HepG2 (cell line): ENCODE data around the gene MTTP. TPM values are rescaled to one million over a fixed set of nuclear protein-coding genes. Genes with fewer than 3 reads are reported as not detected.

Experiments used
- ATAC-seq: fragments of 200-7000 bp; cut with Tn5 transposase; 3 replicates; pipeline ENCODE4 v1.9.1; 2020; ENCODE audit warnings: mild to moderate bottlenecking, moderate library complexity
- BruUV-seq: library from RNA; stranded (reverse); fragments of 400-500 nt; replicated peaks from 2 replicates; lab custom pipeline; 2021; lab: Mats Ljungman, UMichigan
- CTCF ChIA-PET: fragments of 300-600 bp; formaldehyde crosslinking; extraction: SDS; loops from one replicate; lab custom pipeline; 2021; ENCODE audit warnings: low total read pairs, inconsistent platforms, low intra/inter-chr PET ratio; lab: Yijun Ruan, JAX
- POLR2A ChIA-PET: fragments of 350-600 bp; sonication (Branson Sonifier 250); formaldehyde crosslinking; loops from one replicate; lab custom pipeline; 2020; ENCODE audit warnings: antibody characterized with exemption, inconsistent platforms; lab: Yijun Ruan, JAX
- DNase-seq: peaks from one replicate; pipeline ENCODE4 v3.0.0-alpha.2; 2015; ENCODE audit warnings: low spot score
- FAIRE-seq: peaks from 3 replicates; lab custom pipeline; 2011; peaks lifted over from hg19 to GRCh38; lab: Jason Lieb, UNC
- H2AFZ ChIP-seq: one replicate; pipeline ENCODE4 v1.6.1; 2011; ENCODE audit warnings: low read length, inconsistent platforms
- H3K27ac ChIP-seq: fragments of 300-600 bp; 3 replicates; pipeline ENCODE4 v1.8.0; 2011; ENCODE audit warnings: mixed run types, mild to moderate bottlenecking, mixed read lengths, low read length, inconsistent platforms; ENCODE audit not compliant: insufficient read depth; ENCODE audit errors: extremely low read length
- H3K27me3 ChIP-seq, 2 experiments: fragments of 200-600 bp in 1 of 2; 2 replicates in 1 of 2; 3 replicates in 1 of 2; pipeline versions ENCODE4 v1.6.0 to v1.8.0; 2011; ENCODE audit warnings: low read length in 2 of 2, mild to moderate bottlenecking in 2 of 2, moderate library complexity in 2 of 2, inconsistent platforms in 1 of 2; ENCODE audit not compliant: insufficient read depth in 2 of 2, control insufficient read depth in 1 of 2
- H3K36me3 ChIP-seq, 2 experiments: fragments of 200-600 bp in 1 of 2; replicated peaks in 1 of 2; 2 replicates in 1 of 2; 3 replicates in 1 of 2; pipeline versions ENCODE4 v1.5.1 to v1.8.0; 2011; ENCODE audit warnings: low read length in 2 of 2, inconsistent platforms in 1 of 2; ENCODE audit not compliant: insufficient read depth in 2 of 2, control insufficient read depth in 1 of 2
- H3K4me1 ChIP-seq: 2 replicates; pipeline ENCODE4 v1.5.1; 2012; ENCODE audit warnings: low read length, inconsistent platforms; ENCODE audit not compliant: insufficient read depth
- H3K4me2 ChIP-seq: 2 replicates; pipeline ENCODE4 v1.6.0; 2011; ENCODE audit warnings: low read depth, low read length, inconsistent platforms
- H3K4me3 ChIP-seq, 3 experiments: fragments of 200-600 bp in 1 of 3; sonication (generic), shearing (Covaris generic) in 1 of 3; replicated peaks in 1 of 3; 2 replicates each; pipeline ENCODE4 v1.5.1; 2011 to 2016; ENCODE audit warnings: low read length in 3 of 3, inconsistent platforms in 2 of 3, low read depth in 2 of 3, mild to moderate bottlenecking in 2 of 3, control low read depth in 1 of 3, mixed read lengths in 1 of 3; ENCODE audit not compliant: insufficient read depth in 1 of 3
- H3K79me2 ChIP-seq: one replicate; pipeline ENCODE4 v1.6.1; 2011; ENCODE audit warnings: low read length, inconsistent platforms; ENCODE audit not compliant: insufficient read depth
- H3K9ac ChIP-seq: 2 replicates; pipeline ENCODE4 v1.6.0; 2011; ENCODE audit warnings: mild to moderate bottlenecking, low read depth, low read length, inconsistent platforms; ENCODE audit not compliant: insufficient read depth
- H3K9me3 ChIP-seq: 2 replicates; pipeline ENCODE4 v1.5.1; 2012; ENCODE audit warnings: mild to moderate bottlenecking, low read length
- H4K20me1 ChIP-seq: 2 replicates; pipeline ENCODE4 v1.6.0; 2011; ENCODE audit warnings: inconsistent platforms, mild to moderate bottlenecking, low read length, moderate library complexity; ENCODE audit not compliant: insufficient read depth
- HHEX ChIP-seq: IDR thresholded peaks from 2 replicates; pipeline ENCODE4 v1.6.1; 2016; ENCODE audit warnings: control low read depth
- KLF11 ChIP-seq: IDR thresholded peaks from 2 replicates; pipeline ENCODE4 v1.6.1; 2016; ENCODE audit warnings: missing compliant biosample characterization
- KLF6 ChIP-seq: IDR thresholded peaks from 2 replicates; pipeline ENCODE4 v1.8.0; 2016; ENCODE audit warnings: missing biosample characterization, missing genetic modification reagents
- POLR2A ChIP-seq, 2 experiments: IDR thresholded peaks; 2 replicates each; pipeline ENCODE4 v1.6.1; 2011; ENCODE audit warnings: low read depth in 2 of 2, low read length in 2 of 2, mild to moderate bottlenecking in 1 of 2, moderate library complexity in 1 of 2; ENCODE audit not compliant: insufficient read depth in 1 of 2
- PRMT3 ChIP-seq: sonication (generic); formaldehyde crosslinking; IDR thresholded peaks from 2 replicates; pipeline ENCODE4 v1.8.1; 2022; ENCODE audit warnings: low read depth, mild to moderate bottlenecking, moderate library complexity, missing genetic modification reagents, borderline replicate concordance
- RARG ChIP-seq: sonication (generic); formaldehyde crosslinking; IDR thresholded peaks from 2 replicates; pipeline ENCODE4 v1.4.0; 2020; ENCODE audit warnings: low read depth, mild to moderate bottlenecking, missing genetic modification reagents
- RORA ChIP-seq: sonication (generic); formaldehyde crosslinking; IDR thresholded peaks from 2 replicates; pipeline ENCODE4 v1.5.0; 2020; ENCODE audit warnings: mild to moderate bottlenecking, missing genetic modification reagents, moderate library complexity
- SIX4 ChIP-seq: sonication (generic); formaldehyde crosslinking; IDR thresholded peaks from 2 replicates; pipeline ENCODE4 v1.4.0; 2020; ENCODE audit warnings: missing genetic modification reagents
- ZBTB20 ChIP-seq: sonication (generic); formaldehyde crosslinking; IDR thresholded peaks from 2 replicates; pipeline ENCODE4 v1.8.1; 2023; ENCODE audit warnings: missing genetic modification reagents, low read depth, mild to moderate bottlenecking, borderline replicate concordance
- ZNF709 ChIP-seq: sonication (generic); formaldehyde crosslinking; IDR thresholded peaks from 2 replicates; pipeline ENCODE4 v1.5.0; 2020; ENCODE audit warnings: mild to moderate bottlenecking, missing genetic modification reagents
- WGBS: methylation state at CpG from one replicate; pipeline ENCODE4 v1.1.6; 2017; ENCODE audit warnings: low lambda C conversion rate; 5-methylcytosine and 5-hydroxymethylcytosine counted together
- in situ Hi-C: cut with HindIII; loops from 2 replicates; pipeline ENCODE4 v1.10.0; 2017; ENCODE audit warnings: low pct_unique_long_range_greater_than_20kb; ENCODE audit not compliant: extremely low pct_ligation_motif_present
- intact Hi-C: fragments of 100-400 bp; cut with micrococcal nuclease; formaldehyde crosslinking; loops from one replicate; pipeline ENCODE4 v1.10.0; 2022; ENCODE audit not compliant: unreplicated experiment
- polyA plus RNA-seq, 8 experiments: library from polyadenylated mRNA; depleted of rRNA in 3 of 8; stranded (reverse) in 7 of 8; unstranded in 1 of 8; fragments of >200 nt; fragmentation: Illumina TruSeq in 4 of 8; extraction: Trizol in 4 of 8; gene quantifications; 2 replicates each; pipeline versions ENCODE4 v1.2.1 to v1.2.3, GENCODE V29; 2011 to 2016; ENCODE audit warnings: low read depth in 4 of 8, missing spikeins in 1 of 8, mixed read lengths in 1 of 8; ENCODE audit not compliant: insufficient read depth in 1 of 8
- total RNA-seq, 5 experiments: library from RNA; depleted of rRNA; stranded (reverse); fragments of >200 nt; fragmentation: Illumina TruSeq; extraction: Trizol; gene quantifications; 2 replicates each; pipeline ENCODE4 v1.2.3, GENCODE V29; 2016; ENCODE audit warnings: low read depth in 1 of 5
- TF ChIP-seq, protein P1 (sequence below): sonication (generic); formaldehyde crosslinking; IDR thresholded peaks from 2 replicates; pipeline ENCODE4 v1.5.0; 2020; ENCODE audit warnings: missing genetic modification reagents
- TF ChIP-seq, protein P2 (sequence below): sonication (generic); formaldehyde crosslinking; IDR thresholded peaks from 2 replicates; pipeline ENCODE4 v1.4.0; 2020; ENCODE audit warnings: missing genetic modification reagents, borderline replicate concordance
- TF ChIP-seq, protein P3 (sequence below): sonication (generic); formaldehyde crosslinking; IDR thresholded peaks from 2 replicates; pipeline ENCODE4 v1.5.0; 2020; ENCODE audit warnings: mild to moderate bottlenecking, missing genetic modification reagents, borderline replicate concordance

The MTTP gene
- total and polyA plus RNA-seq, 2 of the 13 experiments (the other 11 are each of a cell fraction or from before 2014, with no cell fraction given), result 84.7 to 102 TPM

DNA sequence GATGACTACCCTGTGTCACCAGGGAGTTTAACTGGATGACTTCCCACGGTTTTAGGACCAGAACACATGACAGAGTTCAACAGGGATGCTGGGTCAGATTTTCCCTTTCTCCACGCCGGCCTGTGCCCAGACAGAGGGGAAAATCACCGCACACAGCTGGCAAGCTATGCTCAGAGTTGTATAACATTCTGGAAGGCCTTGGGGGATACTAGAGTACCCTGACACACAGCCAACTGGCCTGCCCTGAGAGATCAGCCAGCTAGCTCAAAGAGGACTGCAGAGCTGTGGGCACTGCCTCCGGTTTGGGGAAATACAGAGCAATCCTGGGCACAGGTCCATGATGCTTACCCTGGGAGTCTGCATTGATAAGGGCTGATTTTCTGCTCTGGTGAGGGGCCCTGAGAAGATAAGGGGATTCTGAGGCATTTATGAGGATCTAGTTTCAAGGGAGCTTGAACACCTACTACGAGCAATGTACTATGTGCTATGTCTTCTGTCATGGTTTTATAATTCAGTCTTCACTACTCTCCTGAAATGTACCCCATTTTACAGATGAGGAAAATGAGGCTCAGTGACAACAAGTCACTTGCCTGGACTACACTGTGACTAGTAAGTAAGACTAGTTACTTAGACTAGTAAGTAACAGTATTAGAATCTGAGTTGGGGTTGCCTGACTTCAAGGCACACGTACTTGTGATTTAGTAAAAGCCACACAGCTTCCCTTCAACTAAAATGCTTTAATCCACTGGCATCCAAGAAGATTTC, 68.3 kb downstream of the MTTP start (continued):
- TF ChIP-seq SIX4 (CRISPR knock-in tag) (no peak), RORA (CRISPR knock-in tag) (no peak), PRMT3 (CRISPR knock-in tag) (no peak)

DNA sequence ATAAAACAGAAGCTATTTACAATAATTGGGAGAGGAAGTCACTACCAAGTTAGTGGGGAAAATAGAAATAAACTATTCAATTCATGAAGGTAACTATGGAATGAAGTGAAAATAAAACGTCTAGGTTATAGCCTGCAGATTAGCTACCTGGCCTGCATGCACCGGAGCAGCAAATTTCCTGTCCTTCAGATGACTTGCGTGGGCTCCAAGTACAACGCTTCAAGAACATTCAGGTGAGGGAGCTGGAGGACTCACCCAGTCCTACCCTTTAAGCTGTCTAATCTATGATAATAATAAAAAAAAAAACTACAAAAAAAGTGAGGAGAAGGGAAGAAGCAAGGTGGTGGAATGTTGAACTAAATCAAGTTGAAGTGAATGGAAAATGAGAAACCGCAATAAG, 69.8 kb downstream of the MTTP start:
- BruUV-seq, result no TSS peak
- Histone ChIP-seq H3K36me3 (no peaks in the 10 kb centered on the region), H3K79me2 (no peaks in the 10 kb centered on the region), H3K4me1 (no peaks in the 10 kb centered on the region), H2AFZ (no peak overlapping the region), H3K27ac (no peak overlapping the region), H3K27me3 (peaks cover 0 to 13% of the 10 kb centered on the region in 2 experiments; a peak in 4 of 5 replicates), H3K4me2 (no peak overlapping the region), H3K9me3 (no peaks in the 10 kb centered on the region), H4K20me1 (no peaks in the 10 kb centered on the region), H3K9ac (no peak overlapping the region), H3K4me3 (no peak overlapping the region)
- CTCF ChIA-PET, result no interaction called here
- in situ Hi-C loops (no loop called here), intact Hi-C loops (no loop called here)
- FAIRE-seq (no peak), ATAC-seq (no peak), DNase-seq (no peak)
- WGBS, result 69% methylated on average over 5 of the region's 5 CpGs
- POLR2A ChIA-PET, result no interaction called here
- TF ChIP-seq HHEX (CRISPR knock-in tag) (no peak), POLR2A (IDR thresholded peaks at IDR 0.05; ENCODE audit: insufficient read depth in 1 of 2, low read depth in 2 of 2, low read length in 2 of 2) (no peak), KLF11 (no peak), KLF6 (no peak), RARG (no peak), ZNF709 (CRISPR knock-in tag) (no peak), ZBTB20 (CRISPR knock-in tag) (no peak)
- TF ChIP-seq, protein P1, sequence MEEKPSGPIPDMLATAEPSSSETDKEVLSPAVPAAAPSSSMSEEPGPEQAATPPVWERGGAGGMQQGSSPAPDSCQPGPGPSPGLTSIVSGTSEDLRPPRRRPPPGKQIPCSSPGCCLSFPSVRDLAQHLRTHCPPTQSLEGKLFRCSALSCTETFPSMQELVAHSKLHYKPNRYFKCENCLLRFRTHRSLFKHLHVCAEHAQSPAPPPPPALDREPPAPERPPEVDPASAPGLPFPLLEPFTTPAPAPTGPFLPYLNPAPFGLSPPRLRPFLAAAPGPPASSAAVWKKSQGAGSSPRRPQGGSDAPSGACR (CRISPR knock-in tag), result no peak
- TF ChIP-seq, protein P2, sequence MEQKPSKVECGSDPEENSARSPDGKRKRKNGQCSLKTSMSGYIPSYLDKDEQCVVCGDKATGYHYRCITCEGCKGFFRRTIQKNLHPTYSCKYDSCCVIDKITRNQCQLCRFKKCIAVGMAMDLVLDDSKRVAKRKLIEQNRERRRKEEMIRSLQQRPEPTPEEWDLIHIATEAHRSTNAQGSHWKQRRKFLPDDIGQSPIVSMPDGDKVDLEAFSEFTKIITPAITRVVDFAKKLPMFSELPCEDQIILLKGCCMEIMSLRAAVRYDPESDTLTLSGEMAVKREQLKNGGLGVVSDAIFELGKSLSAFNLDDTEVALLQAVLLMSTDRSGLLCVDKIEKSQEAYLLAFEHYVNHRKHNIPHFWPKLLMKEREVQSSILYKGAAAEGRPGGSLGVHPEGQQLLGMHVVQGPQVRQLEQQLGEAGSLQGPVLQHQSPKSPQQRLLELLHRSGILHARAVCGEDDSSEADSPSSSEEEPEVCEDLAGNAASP (CRISPR knock-in tag), result no peak
- TF ChIP-seq, protein P3, sequence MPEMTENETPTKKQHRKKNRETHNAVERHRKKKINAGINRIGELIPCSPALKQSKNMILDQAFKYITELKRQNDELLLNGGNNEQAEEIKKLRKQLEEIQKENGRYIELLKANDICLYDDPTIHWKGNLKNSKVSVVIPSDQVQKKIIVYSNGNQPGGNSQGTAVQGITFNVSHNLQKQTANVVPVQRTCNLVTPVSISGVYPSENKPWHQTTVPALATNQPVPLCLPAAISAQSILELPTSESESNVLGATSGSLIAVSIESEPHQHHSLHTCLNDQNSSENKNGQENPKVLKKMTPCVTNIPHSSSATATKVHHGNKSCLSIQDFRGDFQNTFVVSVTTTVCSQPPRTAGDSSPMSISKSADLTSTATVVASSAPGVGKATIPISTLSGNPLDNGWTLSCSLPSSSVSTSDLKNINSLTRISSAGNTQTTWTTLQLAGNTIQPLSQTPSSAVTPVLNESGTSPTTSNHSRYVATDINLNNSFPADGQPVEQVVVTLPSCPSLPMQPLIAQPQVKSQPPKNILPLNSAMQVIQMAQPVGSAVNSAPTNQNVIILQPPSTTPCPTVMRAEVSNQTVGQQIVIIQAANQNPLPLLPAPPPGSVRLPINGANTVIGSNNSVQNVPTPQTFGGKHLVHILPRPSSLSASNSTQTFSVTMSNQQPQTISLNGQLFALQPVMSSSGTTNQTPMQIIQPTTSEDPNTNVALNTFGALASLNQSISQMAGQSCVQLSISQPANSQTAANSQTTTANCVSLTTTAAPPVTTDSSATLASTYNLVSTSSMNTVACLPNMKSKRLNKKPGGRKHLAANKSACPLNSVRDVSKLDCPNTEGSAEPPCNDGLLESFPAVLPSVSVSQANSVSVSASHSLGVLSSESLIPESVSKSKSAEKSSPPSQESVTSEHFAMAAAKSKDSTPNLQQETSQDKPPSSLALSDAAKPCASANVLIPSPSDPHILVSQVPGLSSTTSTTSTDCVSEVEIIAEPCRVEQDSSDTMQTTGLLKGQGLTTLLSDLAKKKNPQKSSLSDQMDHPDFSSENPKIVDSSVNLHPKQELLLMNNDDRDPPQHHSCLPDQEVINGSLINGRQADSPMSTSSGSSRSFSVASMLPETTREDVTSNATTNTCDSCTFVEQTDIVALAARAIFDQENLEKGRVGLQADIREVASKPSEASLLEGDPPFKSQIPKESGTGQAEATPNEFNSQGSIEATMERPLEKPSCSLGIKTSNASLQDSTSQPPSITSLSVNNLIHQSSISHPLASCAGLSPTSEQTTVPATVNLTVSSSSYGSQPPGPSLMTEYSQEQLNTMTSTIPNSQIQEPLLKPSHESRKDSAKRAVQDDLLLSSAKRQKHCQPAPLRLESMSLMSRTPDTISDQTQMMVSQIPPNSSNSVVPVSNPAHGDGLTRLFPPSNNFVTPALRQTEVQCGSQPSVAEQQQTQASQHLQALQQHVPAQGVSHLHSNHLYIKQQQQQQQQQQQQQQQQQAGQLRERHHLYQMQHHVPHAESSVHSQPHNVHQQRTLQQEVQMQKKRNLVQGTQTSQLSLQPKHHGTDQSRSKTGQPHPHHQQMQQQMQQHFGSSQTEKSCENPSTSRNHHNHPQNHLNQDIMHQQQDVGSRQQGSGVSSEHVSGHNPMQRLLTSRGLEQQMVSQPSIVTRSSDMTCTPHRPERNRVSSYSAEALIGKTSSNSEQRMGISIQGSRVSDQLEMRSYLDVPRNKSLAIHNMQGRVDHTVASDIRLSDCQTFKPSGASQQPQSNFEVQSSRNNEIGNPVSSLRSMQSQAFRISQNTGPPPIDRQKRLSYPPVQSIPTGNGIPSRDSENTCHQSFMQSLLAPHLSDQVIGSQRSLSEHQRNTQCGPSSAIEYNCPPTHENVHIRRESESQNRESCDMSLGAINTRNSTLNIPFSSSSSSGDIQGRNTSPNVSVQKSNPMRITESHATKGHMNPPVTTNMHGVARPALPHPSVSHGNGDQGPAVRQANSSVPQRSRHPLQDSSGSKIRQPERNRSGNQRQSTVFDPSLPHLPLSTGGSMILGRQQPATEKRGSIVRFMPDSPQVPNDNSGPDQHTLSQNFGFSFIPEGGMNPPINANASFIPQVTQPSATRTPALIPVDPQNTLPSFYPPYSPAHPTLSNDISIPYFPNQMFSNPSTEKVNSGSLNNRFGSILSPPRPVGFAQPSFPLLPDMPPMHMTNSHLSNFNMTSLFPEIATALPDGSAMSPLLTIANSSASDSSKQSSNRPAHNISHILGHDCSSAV (CRISPR knock-in tag), result no peak
